Testis (tissue), 2 donors: ENCODE results near the gene TCTA.

ENCODE experiments used
- POLR2A ChIP-seq: fragments of 450-650 bp; IDR thresholded peaks from one replicate; pipeline ENCODE4 v1.6.1; 2017; ENCODE audit warnings: antibody characterized with exemption, mild to moderate bottlenecking, moderate library complexity
- TF ChIP-seq, protein P1 (sequence below), 3 experiments: fragments of 450-650 bp in 2 of 3; fragments of 200-600 bp in 1 of 3; sonication (generic) in 1 of 3; IDR thresholded peaks; one replicate each; pipeline ENCODE4 v1.5.1; 2016 to 2019; ENCODE audit warnings: antibody characterized with exemption in 3 of 3, mild to moderate bottlenecking in 2 of 3, moderate library complexity in 1 of 3

DNA sequence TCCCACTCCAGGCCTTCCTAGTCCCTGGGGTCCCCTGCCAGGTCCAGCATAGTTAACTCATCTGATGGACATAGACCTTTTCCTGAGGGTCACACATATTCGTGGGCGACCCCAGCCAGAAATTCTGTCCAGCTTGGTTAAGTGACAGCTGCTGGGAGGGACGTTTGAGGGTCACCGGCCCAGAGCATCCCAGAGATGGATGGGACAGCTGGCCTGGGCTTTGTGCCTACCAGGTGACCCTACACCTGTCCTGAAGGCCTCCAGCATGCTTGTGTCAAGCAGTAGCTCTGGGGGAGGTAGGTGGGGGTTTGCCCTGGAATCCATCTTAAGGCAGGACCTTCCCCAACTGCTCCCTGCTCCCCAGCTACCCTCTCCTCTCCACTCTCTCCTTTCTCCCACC, 48.7 kb downstream of the TCTA start:
- TF ChIP-seq, protein P1, sequence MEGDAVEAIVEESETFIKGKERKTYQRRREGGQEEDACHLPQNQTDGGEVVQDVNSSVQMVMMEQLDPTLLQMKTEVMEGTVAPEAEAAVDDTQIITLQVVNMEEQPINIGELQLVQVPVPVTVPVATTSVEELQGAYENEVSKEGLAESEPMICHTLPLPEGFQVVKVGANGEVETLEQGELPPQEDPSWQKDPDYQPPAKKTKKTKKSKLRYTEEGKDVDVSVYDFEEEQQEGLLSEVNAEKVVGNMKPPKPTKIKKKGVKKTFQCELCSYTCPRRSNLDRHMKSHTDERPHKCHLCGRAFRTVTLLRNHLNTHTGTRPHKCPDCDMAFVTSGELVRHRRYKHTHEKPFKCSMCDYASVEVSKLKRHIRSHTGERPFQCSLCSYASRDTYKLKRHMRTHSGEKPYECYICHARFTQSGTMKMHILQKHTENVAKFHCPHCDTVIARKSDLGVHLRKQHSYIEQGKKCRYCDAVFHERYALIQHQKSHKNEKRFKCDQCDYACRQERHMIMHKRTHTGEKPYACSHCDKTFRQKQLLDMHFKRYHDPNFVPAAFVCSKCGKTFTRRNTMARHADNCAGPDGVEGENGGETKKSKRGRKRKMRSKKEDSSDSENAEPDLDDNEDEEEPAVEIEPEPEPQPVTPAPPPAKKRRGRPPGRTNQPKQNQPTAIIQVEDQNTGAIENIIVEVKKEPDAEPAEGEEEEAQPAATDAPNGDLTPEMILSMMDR (IDR thresholded peaks at IDR 0.05) = no peak
- TF ChIP-seq POLR2A = no peak
